GM12892 (cell line): ENCODE results near the gene PARP9.

Source experiments
- POLR2A ChIP-seq: IDR thresholded peaks from 2 replicates; pipeline ENCODE4 v1.6.1; 2011; ENCODE audit warnings: low read depth, low read length, control low read depth
- POLR2AphosphoS5 ChIP-seq: IDR thresholded peaks from 2 replicates; pipeline ENCODE4 v1.6.1; 2011; ENCODE audit warnings: low read depth, low read length, control low read depth

DNA sequence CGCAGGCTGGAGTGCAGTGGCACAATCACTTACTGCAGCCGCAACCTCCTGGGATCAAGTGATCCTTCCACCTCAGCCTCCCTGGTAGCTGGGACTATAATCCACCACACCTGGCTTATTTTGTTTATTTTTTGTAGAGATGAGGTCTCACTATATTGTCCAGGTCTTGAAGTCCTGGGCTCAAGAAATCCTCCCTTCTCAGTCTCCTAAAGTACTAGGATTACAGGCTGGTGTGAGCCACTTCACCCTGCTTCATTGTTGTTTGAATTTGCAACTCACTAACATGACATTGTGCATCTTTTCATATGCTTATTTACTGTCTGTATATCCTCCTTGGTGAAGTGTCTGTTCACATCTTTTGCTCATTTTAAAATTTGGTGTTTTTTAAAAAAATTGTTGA is 23.5 kb upstream of the PARP9 start:
- TF ChIP-seq POLR2AphosphoS5 (no peak), POLR2A (no peak)
